DMS79 treated with DMSO at 0.1 percent for 48 hours (cell line): ENCODE data around the gene RBM17.
"Not testable (repeated sequence)": the region's sequence is repeated elsewhere in the genome, so short reads cannot be mapped to it uniquely, and the experiment has no call there.

Source experiments
- DNase-seq: peaks from one replicate; lab custom pipeline; 2025; lab: John Stamatoyannopoulos, UW

RBM17 gene

DNA sequence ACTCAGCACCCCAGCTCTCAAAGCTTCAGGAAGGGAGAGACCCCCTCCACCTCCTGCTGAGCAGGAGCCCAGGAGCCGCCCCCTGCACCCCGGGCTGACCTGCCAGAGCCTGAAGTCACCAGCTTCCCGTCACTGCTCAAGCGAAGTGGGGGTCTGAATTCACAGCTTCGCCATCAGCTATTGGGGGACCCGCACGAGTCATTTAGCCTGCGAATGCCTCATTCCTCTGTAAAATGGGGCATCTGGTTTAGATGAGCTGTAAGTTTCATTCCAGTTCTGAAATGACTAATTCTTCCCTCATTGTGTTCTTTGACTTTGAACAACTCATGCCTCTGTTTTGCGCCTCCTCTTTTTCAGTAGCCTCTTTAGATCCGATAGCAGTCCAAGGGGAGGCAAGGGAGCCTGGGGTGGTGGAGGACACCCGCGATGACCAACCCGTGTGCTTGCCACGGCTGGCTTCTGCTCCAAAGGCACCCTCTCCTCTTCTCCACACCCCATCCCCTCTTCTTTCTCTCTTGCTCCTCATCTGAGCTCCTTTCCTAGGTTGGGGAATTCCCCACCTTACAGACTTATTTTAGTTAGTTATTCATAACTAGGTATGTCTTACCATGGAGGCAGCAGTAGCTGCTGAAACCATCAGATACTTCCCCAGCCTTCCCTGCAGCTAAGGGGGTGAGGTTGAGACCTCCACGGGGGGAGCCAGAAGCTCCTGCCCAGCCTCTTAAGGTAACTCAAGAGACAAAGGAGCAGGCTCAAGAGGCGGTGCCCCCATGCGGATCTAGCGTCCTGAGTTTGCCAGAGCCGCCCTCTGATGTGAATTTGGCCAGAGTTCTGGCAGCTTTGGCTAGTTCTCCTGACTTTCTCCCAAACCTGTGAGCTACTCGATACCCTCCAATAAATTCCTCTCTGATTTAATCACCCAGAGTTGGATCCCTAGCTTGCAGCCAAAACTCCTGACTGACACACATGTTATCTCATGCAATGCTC lies 47.7 kb downstream of the RBM17 start:
- no peak for DNase-seq

- DNase-seq, result no peak
Observed at GRCh38 chr10:6138456-6138855, 49.6 kb downstream of the RBM17 start.

GRCh38 chr10:6139470-6139869 lies 50.6 kb downstream of the RBM17 start:
- no peak for DNase-seq

- DNase-seq, result no peak
Observed at GRCh38 chr10:6140141-6140841, 51.5 kb downstream of the RBM17 start.

DNA sequence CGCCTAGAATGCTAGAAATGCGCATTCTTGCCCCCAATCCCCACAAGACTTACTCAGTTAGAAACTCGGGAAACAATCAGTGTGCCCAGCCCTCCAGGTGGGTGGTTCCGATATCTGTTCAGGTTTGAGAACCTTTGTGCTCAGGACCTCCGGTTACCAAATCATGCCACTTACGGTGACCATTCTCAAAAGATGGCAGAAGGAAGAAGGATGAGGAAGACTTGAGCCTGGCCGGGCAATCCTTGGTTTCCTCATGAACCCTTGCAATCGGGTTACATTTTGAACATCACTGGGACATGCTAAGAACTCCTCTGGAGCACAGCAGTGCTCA lies 52.1 kb downstream of the RBM17 start:
- no peak for DNase-seq

GRCh38 chr10:6141296-6142151 lies 52.7 kb downstream of the RBM17 start:
- no peak for DNase-seq

DNA sequence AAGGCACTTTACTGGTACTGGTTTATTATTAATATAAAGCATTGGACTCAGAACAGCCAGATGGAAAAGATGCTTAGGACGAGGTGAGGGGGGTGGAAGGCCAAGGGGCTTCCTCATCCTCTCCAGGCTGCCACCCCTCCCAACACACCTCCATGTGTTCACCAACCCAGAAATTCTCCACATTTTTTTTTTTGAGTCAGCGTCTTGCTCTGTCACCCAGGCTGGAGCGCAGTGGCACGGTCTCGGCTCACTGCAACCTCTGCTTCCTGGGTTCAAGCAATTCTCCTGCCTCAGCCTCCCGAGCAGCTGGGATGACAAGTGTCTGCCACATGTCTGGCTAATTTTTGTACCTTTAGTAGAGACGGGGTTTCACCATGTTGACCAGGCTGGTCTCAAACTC lies 53.4 kb downstream of the RBM17 start:
- not testable (repeated sequence) for DNase-seq

- DNase-seq, result no peak
Observed at GRCh38 chr10:6142644-6143043, 53.8 kb downstream of the RBM17 start.

- no peak for DNase-seq
Observed at GRCh38 chr10:6143181-6143580, 54.3 kb downstream of the RBM17 start.

- DNase-seq, result no peak
Observed at GRCh38 chr10:6144406-6145165, 55.8 kb downstream of the RBM17 start.

GRCh38 chr10:6145166-6145987 lies 56.5 kb downstream of the RBM17 start:
- DNase-seq, result no peak

DNA sequence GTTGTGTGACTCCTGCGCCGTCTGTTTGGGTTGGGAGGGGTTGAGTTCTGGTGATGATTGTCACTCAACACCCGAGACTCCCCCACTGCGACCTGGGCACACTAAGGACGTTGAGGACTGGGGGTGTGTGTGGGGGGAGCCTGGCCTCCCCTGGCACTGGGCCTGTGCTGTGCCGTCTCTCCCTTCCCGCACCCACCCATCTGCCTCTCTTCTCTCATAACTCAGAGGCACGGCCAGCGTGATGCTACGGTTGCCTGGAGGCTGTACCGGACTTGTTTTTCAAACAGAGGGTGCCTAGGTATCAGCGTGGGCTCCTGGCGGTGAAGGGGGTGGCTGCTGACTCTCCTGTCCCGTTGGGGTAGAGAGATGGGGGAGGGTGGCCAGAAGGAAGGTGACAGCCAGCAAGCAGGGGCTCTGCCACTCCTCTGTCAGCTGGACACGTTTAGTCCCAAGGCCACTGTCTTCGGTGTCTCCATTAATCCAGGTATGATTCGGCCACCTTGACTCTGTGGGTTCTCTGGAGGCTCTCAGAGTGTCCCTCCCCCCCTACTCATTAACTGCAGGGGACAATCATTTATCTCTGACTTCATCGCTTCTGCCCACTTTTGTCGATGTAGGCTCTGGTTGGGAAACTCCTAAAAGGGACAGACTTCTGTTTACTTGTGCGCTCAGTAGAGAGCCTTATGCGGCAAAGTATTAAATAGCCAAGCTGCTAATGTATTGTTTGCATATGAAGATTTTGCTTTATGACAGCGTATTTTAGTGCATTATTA lies 57.4 kb downstream of the RBM17 start:
- no peak for DNase-seq

GRCh38 chr10:6146921-6147320 lies 58.1 kb downstream of the RBM17 start:
- no peak for DNase-seq

DNA sequence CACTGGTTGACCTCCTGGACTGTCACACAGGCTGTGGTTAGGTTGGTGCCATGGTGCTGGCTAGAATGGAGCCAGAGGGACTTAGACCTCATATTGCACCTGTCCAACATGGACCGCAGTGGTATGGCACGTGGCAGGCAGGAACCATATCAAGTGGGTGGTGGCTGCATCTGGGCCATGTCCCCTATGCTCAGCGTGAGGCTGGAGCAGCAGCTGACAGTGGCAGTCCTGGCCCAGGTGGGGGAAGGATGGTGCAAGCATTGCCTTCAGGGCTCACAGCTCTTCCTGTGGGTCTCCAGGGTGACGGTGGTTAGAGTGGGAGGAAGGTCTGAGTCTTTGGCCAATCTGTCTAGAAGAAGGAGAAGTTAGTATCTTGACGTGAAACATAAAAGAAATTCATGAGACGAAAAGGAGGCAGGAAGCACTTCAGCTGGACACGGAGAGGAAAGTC lies 59.4 kb downstream of the RBM17 start:
- DNase-seq, result no peak

- DNase-seq, result no peak
Observed at GRCh38 chr10:6148908-6149307, 60.1 kb downstream of the RBM17 start.

DNA sequence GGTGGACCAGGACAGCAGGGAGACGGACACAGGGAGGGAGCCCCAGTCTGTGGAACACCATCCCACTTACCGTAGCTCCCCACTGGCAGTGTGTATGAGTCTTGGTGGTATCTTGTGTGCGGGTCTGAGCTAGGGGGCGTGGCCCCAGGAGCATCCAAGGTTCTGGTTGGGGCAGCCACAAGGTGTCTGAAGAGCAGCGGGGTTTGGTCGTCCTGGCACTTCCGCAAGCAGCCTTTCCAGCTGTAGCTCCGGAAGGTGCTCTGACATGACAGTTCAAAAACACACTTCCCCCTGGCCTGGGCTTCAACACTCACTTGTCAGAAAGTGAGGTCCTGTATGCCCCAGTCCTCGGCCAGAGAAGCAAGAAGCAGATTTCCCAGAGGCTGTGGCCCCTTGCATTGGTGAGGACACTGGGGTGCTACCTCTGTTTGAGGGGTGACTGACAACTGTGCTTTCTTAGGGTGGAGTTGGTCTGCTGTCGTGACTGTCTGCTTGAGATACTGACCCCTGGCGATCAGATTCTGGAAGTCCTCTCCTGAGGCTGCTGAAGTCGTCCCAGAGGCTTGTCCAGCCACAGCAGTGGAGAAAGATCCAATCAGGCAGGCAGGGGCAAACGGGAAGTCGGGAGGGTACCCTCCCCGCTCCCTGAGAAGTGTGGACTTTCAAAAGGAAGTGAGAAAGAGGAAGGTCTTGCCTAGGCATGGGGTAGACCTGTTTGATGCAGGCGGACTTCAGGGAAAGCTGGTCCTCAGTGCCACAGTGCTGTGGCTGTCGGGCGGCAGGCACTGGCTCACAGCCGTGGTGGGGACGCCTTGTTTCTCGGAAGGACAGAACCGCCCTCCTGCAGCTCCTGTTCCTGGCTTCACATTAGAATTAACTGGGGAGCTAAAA lies 62.5 kb downstream of the RBM17 start:
- peak; percentile 3 for DNase-seq

DNA sequence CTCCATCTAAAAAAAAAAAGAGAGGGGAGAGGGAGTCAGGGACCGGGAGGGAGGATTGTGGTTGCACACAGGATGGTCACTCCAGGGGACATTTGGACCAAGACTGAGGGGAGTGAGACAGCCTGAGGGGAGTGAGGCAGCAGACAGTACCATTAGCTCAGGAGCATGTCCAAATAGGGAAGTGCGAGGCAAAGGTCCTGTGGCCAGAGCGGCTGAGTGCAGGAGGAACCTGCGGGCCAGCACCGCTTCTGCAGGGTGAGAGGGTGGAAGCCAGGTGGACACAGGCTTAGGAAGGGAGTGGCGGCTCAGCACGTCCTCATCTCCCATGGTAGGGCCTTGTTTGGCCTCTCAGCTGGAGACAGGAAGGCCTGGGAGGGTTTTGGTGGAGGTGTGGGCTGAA lies 65.0 kb downstream of the RBM17 start:
- DNase-seq, result no peak

GRCh38 chr10:6154566-6154965 lies 65.7 kb downstream of the RBM17 start:
- DNase-seq, result no peak

GRCh38 chr10:6158276-6158675 lies 69.4 kb downstream of the RBM17 start:
- no peak for DNase-seq
